HepG2 (cell line): ENCODE measurements around the gene PLXNA3. TPM values are rescaled to one million over a fixed set of nuclear protein-coding genes. Genes with fewer than 3 reads are reported as not detected.

Source experiments
- EED ChIP-seq: sonication (generic); formaldehyde crosslinking; IDR thresholded peaks from 2 replicates; pipeline ENCODE4 v1.5.0; 2020; ENCODE audit warnings: mild to moderate bottlenecking, missing genetic modification reagents
- ELF3 ChIP-seq: IDR thresholded peaks from 2 replicates; pipeline ENCODE4 v1.6.1; 2016; ENCODE audit warnings: missing genetic modification reagents, missing compliant biosample characterization
- FOXK2 ChIP-seq: fragments of 450-650 bp; IDR thresholded peaks from 2 replicates; pipeline ENCODE4 v1.6.1; 2016
- HDAC2 ChIP-seq: sonication (generic); formaldehyde crosslinking; IDR thresholded peaks from 2 replicates; pipeline ENCODE4 v1.4.0; 2020; ENCODE audit warnings: missing genetic modification reagents
- HHEX ChIP-seq: IDR thresholded peaks from 2 replicates; pipeline ENCODE4 v1.6.1; 2016; ENCODE audit warnings: control low read depth
- HNF4A ChIP-seq: sonication (generic); formaldehyde crosslinking; IDR thresholded peaks from 2 replicates; pipeline ENCODE4 v1.4.0; 2020; ENCODE audit warnings: missing genetic modification reagents
- MED13 ChIP-seq: sonication (generic); formaldehyde crosslinking; IDR thresholded peaks from 2 replicates; pipeline ENCODE4 v1.5.0; 2020; ENCODE audit warnings: missing genetic modification reagents
- NBN ChIP-seq: fragments of 450-650 bp; conservative IDR thresholded peaks from 2 replicates; pipeline ENCODE4 v1.6.1; 2017
- NFIB ChIP-seq: sonication (generic); formaldehyde crosslinking; IDR thresholded peaks from 2 replicates; pipeline ENCODE4 v1.9.0; 2021; ENCODE audit warnings: missing genetic modification reagents, mild to moderate bottlenecking, borderline replicate concordance
- NKX3-1 ChIP-seq: sonication (generic); formaldehyde crosslinking; IDR thresholded peaks from 2 replicates; pipeline ENCODE4 v1.5.0; 2020; ENCODE audit warnings: missing genetic modification reagents
- PRPF4 ChIP-seq: fragments of 200-400 bp; formaldehyde crosslinking; IDR thresholded peaks from 2 replicates; pipeline ENCODE4 v1.6.1; 2016; ENCODE audit warnings: low read length, low read depth; ENCODE audit not compliant: poor library complexity, severe bottlenecking
- SRSF4 ChIP-seq: fragments of 200-400 bp; formaldehyde crosslinking; IDR thresholded peaks from one replicate; pipeline ENCODE4 v1.6.1; 2018; ENCODE audit warnings: mild to moderate bottlenecking, low read depth, low read length, moderate library complexity; ENCODE audit not compliant: poor library complexity, severe bottlenecking
- ZBTB21 ChIP-seq: sonication (generic); formaldehyde crosslinking; IDR thresholded peaks from 2 replicates; pipeline ENCODE4 v1.4.0; 2020; ENCODE audit warnings: missing genetic modification reagents
- ZNF496 ChIP-seq: sonication (generic); formaldehyde crosslinking; IDR thresholded peaks from 2 replicates; pipeline ENCODE4 v1.8.1; 2023; ENCODE audit warnings: mild to moderate bottlenecking, moderate library complexity, missing genetic modification reagents; ENCODE audit not compliant: insufficient replicate concordance
- ZNF501 ChIP-seq: sonication (generic); formaldehyde crosslinking; IDR thresholded peaks from 2 replicates; pipeline ENCODE4 v1.5.1; 2020; ENCODE audit warnings: mild to moderate bottlenecking, moderate library complexity, missing genetic modification reagents
- ZNF552 ChIP-seq: sonication (generic); formaldehyde crosslinking; IDR thresholded peaks from 2 replicates; pipeline ENCODE4 v1.9.0; 2022; ENCODE audit warnings: missing genetic modification reagents, mild to moderate bottlenecking, borderline replicate concordance
- ZNF558 ChIP-seq: sonication (generic); formaldehyde crosslinking; IDR thresholded peaks from 2 replicates; pipeline ENCODE4 v1.9.0; 2022; ENCODE audit warnings: mild to moderate bottlenecking, missing genetic modification reagents, borderline replicate concordance
- ZNF572 ChIP-seq: sonication (generic); formaldehyde crosslinking; IDR thresholded peaks from 2 replicates; pipeline ENCODE4 v1.5.1; 2020; ENCODE audit warnings: mild to moderate bottlenecking, missing genetic modification reagents
- ZNF619 ChIP-seq: sonication (generic); formaldehyde crosslinking; IDR thresholded peaks from 2 replicates; pipeline ENCODE4 v1.4.0; 2020; ENCODE audit warnings: mild to moderate bottlenecking, missing genetic modification reagents
- ZNF672 ChIP-seq: sonication (generic); formaldehyde crosslinking; IDR thresholded peaks from 2 replicates; pipeline ENCODE4 v1.8.1; 2022; ENCODE audit warnings: missing genetic modification reagents
- ZSCAN9 ChIP-seq: IDR thresholded peaks from 2 replicates; pipeline ENCODE4 v1.6.1; 2016; ENCODE audit warnings: borderline replicate concordance
- polyA plus RNA-seq, 8 experiments: library from polyadenylated mRNA; depleted of rRNA in 3 of 8; stranded (reverse) in 7 of 8; unstranded in 1 of 8; fragments of >200 nt; fragmentation: Illumina TruSeq in 4 of 8; extraction: Trizol in 4 of 8; gene quantifications; 2 replicates each; pipeline versions ENCODE4 v1.2.1 to v1.2.3, GENCODE V29; 2011 to 2016; ENCODE audit warnings: low read depth in 4 of 8, missing spikeins in 1 of 8, mixed read lengths in 1 of 8; ENCODE audit not compliant: insufficient read depth in 1 of 8
- total RNA-seq, 5 experiments: library from RNA; depleted of rRNA; stranded (reverse); fragments of >200 nt; fragmentation: Illumina TruSeq; extraction: Trizol; gene quantifications; 2 replicates each; pipeline ENCODE4 v1.2.3, GENCODE V29; 2016; ENCODE audit warnings: low read depth in 1 of 5
- TF ChIP-seq, protein P1 (sequence below): sonication (generic); formaldehyde crosslinking; IDR thresholded peaks from 2 replicates; pipeline ENCODE4 v1.4.0; 2020; ENCODE audit warnings: missing genetic modification reagents, low read depth, mild to moderate bottlenecking, borderline replicate concordance
- TF ChIP-seq, protein P2 (sequence below): sonication (generic); formaldehyde crosslinking; IDR thresholded peaks from 2 replicates; pipeline ENCODE4 v1.4.0; 2020; ENCODE audit warnings: missing genetic modification reagents, borderline replicate concordance
- TF ChIP-seq, protein P3 (sequence below): sonication (generic); formaldehyde crosslinking; IDR thresholded peaks from 2 replicates; pipeline ENCODE4 v1.8.0; 2022; ENCODE audit warnings: mild to moderate bottlenecking, missing genetic modification reagents

PLXNA3 gene
- total and polyA plus RNA-seq, 2 of the 13 experiments (the other 11 are each of a cell fraction or from before 2014, with no cell fraction given), result 5.8 to 20.6 TPM

DNA sequence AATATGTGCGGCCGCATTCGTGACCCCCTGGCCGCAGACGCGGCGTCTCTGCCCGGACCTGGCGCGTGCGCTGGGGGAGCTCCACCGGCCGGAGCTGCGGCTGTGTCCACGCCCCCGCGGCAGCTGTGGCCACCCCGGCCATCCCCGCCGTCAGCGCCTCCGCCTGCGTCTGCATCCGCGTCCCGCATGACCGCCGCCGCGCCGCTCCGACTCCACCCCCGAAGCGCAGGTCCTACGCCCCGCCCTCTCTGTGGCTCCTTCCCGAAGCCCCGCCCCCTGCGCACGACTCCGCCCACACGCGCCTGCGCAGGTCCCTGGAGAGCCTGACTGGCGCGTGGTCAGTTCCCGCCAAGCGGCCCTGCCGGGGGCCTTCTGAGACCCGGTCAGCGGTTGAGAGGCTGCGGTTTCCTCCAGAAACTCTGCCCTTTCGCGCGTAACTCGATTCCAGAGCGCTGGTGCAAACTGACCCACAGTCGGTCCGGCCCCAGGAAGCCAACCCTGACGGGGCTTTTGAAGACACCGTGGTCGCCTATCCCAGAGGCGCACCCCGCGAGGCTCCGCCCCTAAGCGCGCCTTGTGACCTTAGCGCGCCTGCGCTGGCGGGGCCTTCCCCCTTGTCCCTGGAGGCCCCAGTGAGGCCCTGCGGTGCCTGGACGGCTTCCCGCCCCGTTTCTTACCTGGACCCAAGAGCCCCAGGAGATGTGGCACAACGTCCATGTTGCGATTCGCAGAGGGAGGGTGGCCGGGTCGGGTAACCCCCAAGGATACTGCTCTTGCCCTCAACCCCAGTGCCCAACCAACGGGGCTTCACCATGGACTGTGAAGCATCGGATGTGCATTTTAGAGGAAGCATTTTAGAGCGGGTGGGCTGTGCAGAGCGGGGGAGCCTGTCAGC lies 20.9 kb downstream of the PLXNA3 start, which contains the start of gene LAGE3 (continued):
- no peak for TF ChIP-seq ZNF672 (CRISPR knock-in tag)
- TF ChIP-seq FOXK2, result no peak
- peak; percentile 66; the same call in 1 of the 2 replicates for TF ChIP-seq NKX3-1
- TF ChIP-seq ZNF572, result no peak
- TF ChIP-seq, protein P1, sequence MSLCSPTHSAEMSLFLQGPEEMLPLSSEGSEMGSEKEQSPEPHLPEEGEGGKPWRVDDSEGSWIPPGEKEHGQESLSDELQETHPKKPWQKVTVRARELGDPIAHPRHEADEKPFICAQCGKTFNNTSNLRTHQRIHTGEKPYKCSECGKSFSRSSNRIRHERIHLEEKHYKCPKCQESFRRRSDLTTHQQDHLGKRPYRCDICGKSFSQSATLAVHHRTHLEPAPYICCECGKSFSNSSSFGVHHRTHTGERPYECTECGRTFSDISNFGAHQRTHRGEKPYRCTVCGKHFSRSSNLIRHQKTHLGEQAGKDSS (CRISPR knock-in tag), result peak; percentile 68; the same call in 1 of the 2 replicates
- no peak for TF ChIP-seq NBN
- no peak for TF ChIP-seq PRPF4
- TF ChIP-seq ZBTB21, result no peak
- TF ChIP-seq ZNF619 (CRISPR knock-in tag), result no peak
- no peak for TF ChIP-seq ZNF552 (CRISPR knock-in tag)
- no peak for TF ChIP-seq ZNF496 (CRISPR knock-in tag)
- TF ChIP-seq NFIB (CRISPR knock-in tag), result no peak
- TF ChIP-seq, protein P2, sequence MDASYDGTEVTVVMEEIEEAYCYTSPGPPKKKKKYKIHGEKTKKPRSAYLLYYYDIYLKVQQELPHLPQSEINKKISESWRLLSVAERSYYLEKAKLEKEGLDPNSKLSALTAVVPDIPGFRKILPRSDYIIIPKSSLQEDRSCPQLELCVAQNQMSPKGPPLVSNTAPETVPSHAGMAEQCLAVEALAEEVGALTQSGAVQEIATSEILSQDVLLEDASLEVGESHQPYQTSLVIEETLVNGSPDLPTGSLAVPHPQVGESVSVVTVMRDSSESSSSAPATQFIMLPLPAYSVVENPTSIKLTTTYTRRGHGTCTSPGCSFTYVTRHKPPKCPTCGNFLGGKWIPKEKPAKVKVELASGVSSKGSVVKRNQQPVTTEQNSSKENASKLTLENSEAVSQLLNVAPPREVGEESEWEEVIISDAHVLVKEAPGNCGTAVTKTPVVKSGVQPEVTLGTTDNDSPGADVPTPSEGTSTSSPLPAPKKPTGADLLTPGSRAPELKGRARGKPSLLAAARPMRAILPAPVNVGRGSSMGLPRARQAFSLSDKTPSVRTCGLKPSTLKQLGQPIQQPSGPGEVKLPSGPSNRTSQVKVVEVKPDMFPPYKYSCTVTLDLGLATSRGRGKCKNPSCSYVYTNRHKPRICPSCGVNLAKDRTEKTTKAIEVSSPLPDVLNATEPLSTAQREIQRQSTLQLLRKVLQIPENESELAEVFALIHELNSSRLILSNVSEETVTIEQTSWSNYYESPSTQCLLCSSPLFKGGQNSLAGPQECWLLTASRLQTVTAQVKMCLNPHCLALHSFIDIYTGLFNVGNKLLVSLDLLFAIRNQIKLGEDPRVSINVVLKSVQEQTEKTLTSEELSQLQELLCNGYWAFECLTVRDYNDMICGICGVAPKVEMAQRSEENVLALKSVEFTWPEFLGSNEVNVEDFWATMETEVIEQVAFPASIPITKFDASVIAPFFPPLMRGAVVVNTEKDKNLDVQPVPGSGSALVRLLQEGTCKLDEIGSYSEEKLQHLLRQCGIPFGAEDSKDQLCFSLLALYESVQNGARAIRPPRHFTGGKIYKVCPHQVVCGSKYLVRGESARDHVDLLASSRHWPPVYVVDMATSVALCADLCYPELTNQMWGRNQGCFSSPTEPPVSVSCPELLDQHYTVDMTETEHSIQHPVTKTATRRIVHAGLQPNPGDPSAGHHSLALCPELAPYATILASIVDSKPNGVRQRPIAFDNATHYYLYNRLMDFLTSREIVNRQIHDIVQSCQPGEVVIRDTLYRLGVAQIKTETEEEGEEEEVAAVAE, result no peak
- TF ChIP-seq SRSF4, result no peak
- TF ChIP-seq, protein P3, sequence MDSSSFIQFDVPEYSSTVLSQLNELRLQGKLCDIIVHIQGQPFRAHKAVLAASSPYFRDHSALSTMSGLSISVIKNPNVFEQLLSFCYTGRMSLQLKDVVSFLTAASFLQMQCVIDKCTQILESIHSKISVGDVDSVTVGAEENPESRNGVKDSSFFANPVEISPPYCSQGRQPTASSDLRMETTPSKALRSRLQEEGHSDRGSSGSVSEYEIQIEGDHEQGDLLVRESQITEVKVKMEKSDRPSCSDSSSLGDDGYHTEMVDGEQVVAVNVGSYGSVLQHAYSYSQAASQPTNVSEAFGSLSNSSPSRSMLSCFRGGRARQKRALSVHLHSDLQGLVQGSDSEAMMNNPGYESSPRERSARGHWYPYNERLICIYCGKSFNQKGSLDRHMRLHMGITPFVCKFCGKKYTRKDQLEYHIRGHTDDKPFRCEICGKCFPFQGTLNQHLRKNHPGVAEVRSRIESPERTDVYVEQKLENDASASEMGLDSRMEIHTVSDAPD (CRISPR knock-in tag), result no peak
- no peak for TF ChIP-seq HDAC2 (CRISPR knock-in tag)
- no peak for TF ChIP-seq ZNF558 (CRISPR knock-in tag)
- 0 out of 2 replicates have a peak, but pooled peaks have one; percentile 36 for TF ChIP-seq ZSCAN9 (CRISPR knock-in tag)
- TF ChIP-seq ELF3 (CRISPR knock-in tag), result no peak
- no peak for TF ChIP-seq HHEX (CRISPR knock-in tag)
- TF ChIP-seq HNF4A, result no peak
- TF ChIP-seq EED (CRISPR knock-in tag), result no peak
- peak; percentile 55 for TF ChIP-seq ZNF501 (CRISPR knock-in tag)
- no peak for TF ChIP-seq MED13
